ENCODE data around the gene CAPZB.

Gene CAPZB

GRCh38 chr1:19404748-19405147 is 80.6 kb downstream of the CAPZB start:
- no peak for DNase-seq

- no peak for DNase-seq
Measured at GRCh38 chr1:19403256-19403655, 82.1 kb downstream of the CAPZB start.

DNA sequence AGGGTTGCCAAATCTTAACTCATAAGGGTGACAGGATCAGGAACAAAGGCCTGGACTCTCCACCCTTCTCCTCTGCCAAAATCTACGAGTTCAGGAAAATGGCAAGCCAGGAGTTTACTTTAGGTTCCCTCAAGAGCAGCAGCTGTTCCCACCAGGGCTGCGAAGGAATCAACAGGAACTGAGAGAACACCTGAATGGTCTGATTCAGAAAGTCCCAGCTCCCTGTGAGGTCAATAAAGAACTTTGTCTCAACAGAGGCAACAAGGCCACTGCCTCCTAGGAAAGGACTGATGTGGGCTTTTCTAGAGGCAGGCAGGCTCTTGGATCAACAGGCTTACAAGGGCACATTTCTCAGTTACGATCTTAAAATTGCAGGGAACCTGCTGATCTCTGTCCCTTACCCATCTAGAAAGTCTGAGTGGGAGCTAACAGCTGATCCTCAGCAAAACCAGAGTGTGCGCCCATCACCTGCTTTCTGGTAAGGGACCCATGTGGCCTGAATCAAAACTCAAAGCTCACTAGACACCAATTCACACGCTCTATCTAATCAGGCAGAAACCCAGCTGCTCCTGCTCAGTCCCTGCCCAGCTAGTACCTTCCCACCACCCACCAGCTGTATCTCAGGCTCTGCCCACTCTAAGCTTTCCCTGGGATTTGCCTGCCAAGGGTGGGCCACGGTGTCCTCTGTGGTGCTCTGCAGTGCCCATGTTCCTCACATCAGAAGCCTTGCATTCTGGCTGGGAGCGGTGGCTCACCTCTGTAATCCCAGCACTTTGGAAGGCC is 83.1 kb downstream of the CAPZB start:
- DNase-seq, result no peak

- DNase-seq, result no peak
Measured at GRCh38 chr1:19401535-19401889, 83.8 kb downstream of the CAPZB start.

GRCh38 chr1:19400875-19401534 is 84.3 kb downstream of the CAPZB start:
- DNase-seq, result no peak

DNA sequence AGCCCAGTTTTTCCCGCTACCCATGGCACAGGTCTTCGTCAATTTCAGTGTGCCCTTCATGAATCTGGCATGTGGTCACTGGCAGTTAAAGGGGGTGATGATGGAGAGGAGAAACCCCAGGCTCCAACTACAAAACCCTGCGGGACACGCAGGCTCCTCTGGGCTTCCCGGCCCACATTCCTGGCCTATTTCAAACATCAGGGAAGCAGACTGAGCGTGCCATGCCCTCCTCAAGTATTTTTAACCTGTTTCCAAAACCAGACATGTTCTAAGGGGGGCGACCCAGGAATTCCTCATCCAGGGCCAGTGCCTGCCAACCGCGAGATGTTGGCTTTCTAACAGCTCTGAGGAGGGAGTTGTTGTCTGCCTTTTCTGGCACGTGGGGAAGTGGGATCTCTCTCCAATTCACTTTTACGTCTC is 85.1 kb downstream of the CAPZB start:
- DNase-seq, result no peak

GRCh38 chr1:19398309-19398760 is 87.0 kb downstream of the CAPZB start:
- DNase-seq, result no peak

DNA sequence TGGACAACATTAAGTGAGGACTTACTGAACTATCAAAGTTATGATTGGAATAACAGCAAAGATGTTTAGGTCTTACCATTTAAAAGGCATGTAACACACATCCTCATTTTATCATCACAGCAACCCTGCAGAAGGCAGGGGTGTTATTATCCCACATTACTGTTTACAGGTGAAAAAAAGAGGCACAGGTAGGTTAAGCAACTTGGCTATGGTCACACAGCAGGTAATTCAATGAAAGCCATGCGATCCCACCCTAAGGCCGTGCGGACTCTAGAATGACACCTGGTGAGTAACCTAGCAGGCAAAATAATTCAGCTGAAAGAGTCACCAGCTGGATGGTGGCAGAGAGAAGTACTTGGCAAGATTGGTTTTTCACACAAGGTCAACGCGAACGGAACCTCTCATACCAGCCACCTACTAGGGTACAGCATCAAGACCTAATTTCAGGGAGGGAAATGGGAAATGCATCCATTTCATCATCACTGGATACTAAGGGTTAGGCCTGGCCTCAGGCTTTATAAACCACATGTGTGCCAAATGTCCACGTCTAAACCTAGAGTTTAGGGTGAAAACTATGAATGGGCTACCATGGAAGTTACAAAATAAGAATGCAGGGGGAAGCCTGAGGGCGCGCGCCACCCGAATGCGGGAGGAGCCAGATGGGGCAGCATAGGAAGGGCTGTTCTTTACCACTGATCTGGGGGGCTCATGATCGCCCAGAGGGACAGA is 88.0 kb downstream of the CAPZB start:
- no peak for DNase-seq

DNA sequence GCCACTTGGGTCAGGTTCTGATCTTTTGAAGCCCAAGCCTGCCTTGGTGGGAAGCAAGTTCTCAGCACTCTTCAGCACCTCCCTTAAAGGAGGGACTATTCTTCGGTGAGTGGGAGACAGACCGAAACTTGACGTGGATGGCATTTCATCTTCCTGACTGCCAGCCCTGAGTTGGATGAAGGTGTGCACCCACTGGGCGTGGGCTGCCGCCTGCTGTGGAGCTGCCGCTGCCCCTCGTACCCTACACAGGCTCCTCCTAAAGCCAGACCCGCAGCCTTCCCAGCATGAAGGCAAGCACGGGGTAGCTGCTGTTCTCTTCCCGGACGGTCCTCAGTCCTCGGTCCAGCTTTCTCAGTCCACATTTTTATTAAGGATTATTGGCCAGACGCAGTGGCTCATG is 89.1 kb downstream of the CAPZB start:
- no peak for DNase-seq

- no peak for DNase-seq
Measured at GRCh38 chr1:19395678-19396192, 89.6 kb downstream of the CAPZB start.

- DNase-seq, result no peak
Measured at GRCh38 chr1:19393046-19393445, 92.3 kb downstream of the CAPZB start.

DNA sequence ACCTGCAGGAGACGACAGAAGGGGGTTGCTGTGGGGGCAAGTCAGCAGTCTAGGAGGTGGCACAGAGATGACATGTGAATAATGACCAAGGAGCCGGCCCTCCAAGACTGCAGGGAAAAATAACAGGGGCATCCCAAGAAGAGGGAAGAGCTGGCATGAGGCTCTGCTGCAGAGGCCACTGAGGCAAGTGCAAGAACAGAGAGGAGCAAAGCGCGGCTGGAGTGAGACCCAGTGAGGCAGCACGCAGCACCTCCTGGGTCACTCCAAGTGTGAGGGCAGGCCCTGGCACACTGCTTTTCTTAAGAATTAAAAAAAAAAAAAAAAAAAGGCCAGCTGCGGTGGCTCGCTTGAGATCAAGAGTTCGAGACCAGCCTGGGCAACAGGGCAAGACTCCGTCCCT is 93.1 kb downstream of the CAPZB start:
- DNase-seq, result no peak

GRCh38 chr1:19391596-19391981 is 93.8 kb downstream of the CAPZB start:
- no peak for DNase-seq

DNA sequence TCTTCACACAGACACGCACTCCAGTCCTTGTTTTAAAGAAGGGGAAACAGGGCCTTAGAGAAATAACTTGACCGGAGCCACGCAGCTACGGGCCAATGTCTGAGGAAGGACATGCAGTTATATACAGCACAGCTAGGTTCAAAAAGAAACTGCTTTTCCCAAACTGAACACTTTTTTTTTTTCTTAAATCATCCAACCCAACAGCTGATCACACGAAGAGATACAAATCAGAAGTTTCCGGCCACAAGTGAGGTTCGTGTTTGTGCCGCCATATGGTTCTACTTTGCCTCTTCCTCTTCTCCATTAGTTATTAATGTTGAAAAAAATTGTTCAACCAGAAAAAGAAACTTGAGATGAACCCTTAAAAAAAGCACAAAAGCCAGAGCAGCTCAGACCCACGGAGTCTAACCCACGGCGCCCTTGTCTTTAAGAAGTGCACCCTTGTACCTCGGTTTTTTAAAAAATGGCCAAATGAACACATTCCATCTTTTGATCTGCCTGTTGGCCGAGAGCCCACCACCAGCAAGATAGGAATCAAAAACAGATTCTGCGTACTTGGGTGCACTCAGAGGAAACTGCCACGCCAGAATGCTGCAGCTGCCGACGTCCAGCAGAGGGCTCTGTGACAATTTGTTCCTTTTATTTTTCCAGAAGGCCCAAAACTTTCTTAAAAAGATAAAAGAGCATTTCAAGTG is 94.3 kb downstream of the CAPZB start:
- peak; percentile 71 for DNase-seq

GRCh38 chr1:19390166-19390850 is 95.0 kb downstream of the CAPZB start:
- DNase-seq, result no peak

GRCh38 chr1:19388980-19389379 is 96.4 kb downstream of the CAPZB start:
- no peak for DNase-seq

GRCh38 chr1:19387045-19387467 is 98.3 kb downstream of the CAPZB start:
- DNase-seq, result no peak

- no peak for DNase-seq
Measured at GRCh38 chr1:19385869-19386591, 99.3 kb downstream of the CAPZB start.

DNA sequence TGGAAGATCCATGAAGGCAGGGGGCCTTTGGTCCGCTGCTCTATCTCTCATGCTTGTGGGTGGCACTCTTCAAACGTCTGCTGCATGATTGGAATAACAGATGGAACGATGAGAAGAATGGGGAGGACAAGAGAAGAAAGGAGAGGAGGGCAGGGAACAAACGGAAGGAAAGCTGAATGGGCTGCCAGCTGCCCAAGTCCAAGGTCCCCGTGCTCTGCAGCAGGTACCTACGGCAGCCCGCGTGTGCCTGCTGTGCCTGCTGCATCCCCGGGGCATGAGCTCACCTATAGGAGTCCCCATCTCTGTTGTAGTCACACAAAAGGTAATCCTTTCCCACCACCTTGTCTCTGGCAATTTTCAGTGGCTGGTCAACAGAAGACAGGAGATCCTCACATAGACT is 100.1 kb downstream of the CAPZB start:
- no peak for DNase-seq

DNA sequence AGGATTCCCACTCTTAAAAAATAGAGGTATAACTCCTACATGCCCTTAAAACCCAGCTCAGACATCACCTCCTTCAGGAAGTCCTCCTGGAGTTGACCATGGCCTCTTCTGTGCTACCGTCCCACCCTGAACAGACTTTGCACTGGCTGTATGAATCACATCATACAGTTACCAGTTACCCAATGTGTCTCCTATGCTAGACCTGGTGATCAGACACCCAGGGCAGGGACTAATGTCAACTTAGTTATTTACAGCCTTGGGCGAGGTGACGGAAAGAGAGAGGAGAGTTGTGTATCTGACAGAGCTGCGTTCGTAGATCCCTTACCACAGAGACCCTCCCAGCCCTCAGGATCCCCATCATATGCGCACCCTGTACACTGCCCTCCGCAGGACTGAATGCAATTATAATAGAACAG is 100.6 kb downstream of the CAPZB start:
- no peak for DNase-seq

DNA sequence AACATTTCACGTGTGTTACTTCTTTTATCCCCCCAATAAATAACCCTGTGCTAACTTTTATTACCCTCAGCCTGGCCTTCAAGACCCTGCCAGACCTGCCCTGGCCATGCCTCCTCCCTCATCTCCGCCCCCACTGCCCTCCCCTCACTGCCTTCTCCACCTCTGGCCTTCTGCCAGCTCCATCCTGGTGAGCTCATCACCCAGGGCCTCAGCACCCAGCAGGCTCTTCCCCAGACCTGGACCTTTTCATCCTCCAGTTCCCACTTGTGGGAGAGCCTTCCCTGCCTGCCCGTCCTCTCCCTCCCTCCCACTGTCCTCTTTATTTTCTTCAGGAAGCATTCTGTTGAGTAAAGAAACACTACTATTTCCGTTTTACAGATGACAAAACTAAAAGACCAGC is 101.2 kb downstream of the CAPZB start:
- no peak for DNase-seq

GRCh38 chr1:19382222-19382621 is 103.1 kb downstream of the CAPZB start:
- no peak for DNase-seq
